ENCODE results near the gene SINHCAF.

Gene SINHCAF

DNA sequence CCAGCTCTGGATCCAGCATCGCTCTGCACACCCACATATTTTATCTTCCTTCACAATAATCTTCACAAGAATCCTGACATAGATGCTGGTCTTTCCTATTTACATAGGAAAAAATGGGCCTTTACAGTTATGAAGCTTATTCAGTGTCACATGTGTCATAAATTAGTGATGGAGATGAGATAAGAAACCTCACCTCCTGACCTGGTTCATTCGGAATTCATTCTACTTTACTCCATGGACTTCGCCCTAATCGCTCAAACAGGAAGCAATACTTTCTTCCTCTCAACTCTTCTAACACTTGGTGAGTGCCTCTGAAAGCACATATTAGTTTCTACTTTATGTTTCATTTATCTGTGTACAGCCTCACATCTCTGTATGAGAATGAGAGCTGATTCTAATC lies 12.0 kb upstream of the SINHCAF start:
- no peak for DNase-seq (ENCODE audit: low read depth in 2 of 2)

DNA sequence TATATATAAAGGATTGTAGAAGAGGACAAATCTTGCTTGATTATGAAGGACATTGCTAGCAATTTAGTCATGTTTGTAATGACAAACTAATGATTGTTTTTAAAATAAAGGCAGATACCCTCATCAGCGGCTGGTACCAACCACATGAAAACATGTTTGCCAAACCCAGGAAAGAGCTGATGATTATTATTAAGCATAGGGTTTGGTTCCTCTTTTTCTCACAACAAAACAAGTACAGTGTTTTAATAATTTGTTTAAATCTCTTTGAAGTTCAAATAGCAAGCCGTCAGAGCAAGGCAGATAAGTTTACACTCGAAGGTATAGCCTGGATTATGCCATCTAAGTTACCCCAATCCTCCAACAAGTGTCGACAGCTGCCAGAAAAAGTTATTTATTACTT lies 5.3 kb upstream of the SINHCAF start:
- DNase-seq (ENCODE audit: low read depth in 2 of 2), result no peak

DNA sequence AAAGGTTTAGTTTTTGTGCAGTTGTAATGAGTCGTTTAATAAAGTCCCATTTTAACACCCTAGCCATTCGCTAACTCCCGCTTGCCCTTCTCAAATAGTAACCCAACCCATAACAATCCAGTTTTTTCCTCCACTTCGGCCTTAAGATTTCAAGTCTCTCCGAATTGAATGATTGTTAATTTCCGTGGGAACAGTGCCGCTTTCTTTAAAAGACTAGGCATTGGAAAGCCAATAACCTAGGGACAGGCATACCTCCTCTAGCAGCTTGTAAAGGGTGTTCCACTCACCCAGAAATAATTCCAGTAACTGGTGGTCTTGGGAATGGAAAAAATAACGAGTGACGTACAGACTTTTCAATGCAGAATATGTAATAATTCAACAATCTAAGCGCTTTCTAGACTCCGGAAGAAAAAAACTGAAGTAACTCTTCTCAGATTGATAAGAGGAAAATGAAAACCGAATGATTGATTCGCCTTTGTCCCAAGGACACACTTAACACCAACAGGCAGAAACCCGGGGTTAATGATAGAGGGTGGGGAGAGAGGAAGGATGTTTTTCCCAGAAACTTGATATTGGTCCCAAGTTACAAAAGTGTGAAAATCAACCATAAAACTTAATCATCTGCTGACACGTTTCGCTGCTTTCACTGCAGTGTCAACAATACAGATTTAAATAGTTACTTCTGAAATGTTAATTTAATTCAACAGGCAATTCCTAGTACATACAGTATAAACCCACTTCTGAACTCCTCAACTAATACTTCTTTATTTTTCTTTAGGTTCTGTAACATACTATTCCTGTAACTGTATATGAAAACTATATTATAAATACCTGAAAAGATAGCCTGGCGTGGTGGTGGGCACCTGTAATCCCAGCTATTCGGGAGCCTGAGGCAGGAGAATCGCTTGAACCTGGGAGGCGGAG lies 1.0 kb upstream of the SINHCAF start:
- no peak for DNase-seq (ENCODE audit: low read depth in 2 of 2)

GRCh38 chr12:31325524-31325875 lies 450 bp downstream of the SINHCAF start:
- peak; percentile 3 to 7 for DNase-seq (ENCODE audit: low read depth in 2 of 2)

DNA sequence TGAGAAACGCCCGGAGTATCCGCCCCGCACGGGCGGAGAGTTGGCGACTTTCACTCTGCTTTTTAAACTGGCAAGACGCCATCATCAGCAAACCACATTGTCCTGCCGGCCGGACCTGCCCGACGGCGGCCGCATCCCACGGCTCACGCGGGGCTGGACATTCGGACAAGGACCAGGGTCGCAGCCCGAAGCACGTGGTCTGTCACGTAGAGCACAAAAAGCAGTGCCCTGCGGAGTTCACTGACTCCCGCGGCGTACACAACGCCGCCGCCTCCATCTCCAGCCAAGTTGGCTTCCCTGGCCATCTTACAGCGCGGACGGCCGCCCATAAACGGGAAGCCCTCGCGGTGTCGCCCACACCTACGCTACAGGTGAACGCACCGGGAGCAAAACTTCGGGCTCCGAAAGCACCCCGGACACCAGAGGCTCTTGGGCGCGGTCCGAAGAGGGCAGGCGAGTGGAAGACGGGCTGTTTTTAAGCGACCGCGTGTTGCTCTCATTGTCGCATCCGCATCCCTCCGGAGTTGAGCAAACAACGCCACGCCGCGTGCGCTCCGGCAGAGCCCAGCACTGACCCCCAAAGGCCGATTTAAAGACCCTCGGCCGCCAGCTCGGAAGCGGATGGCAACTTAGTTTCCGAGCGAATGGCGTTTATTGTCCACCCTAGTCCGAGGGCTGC lies 966 bp downstream of the SINHCAF start:
- peak; percentile 6 to 24 for DNase-seq (ENCODE audit: low read depth in 2 of 2)

- peak; percentile 39 to 51 for DNase-seq (ENCODE audit: low read depth in 2 of 2)
Observed at GRCh38 chr12:31324116-31324844, 1.7 kb downstream of the SINHCAF start.

DNA sequence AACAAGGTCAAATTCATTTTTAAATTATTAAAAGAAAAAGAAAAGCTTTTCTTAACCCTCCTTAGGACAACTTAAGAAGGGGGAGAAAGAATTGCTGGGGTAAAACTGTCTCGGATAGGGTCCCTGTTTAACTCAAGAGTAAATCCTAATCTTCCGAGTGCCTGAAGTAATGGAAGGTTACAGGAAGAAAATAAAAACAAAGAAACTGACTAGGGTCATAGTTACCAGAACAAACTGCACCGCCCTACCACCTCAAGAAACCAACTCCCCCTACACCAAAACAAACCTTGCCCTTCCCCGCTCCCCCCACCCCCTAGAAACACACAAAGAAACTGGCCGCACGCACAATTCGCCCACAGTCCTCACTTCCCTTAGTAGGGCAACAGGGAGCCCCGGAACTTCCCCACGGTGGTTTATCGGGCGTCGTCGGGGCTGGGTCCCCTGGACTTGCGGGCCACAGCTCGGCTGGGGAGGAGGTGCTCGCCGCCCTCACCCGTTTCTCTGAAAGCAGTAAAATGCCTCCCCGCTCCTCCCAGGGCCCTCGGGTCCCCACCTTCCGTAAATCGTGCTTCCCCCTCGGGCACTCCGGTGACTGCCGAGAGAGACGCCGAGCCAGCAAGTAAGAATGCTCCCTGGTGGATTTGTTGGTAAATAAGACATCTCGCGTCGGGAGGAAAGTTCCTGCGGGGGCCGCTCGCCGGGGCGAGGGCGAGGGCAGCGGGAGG lies 2.4 kb downstream of the SINHCAF start:
- DNase-seq (ENCODE audit: low read depth in 2 of 2), result peak; percentile 16 to 17

GRCh38 chr12:31322801-31323207 lies 3.1 kb downstream of the SINHCAF start:
- no peak for DNase-seq (ENCODE audit: low read depth in 2 of 2)

- no peak for DNase-seq (ENCODE audit: low read depth in 2 of 2)
Observed at GRCh38 chr12:31321897-31322228, 4.1 kb downstream of the SINHCAF start.

- DNase-seq (ENCODE audit: low read depth in 2 of 2), result no peak
Observed at GRCh38 chr12:31321186-31321896, 4.6 kb downstream of the SINHCAF start.

DNA sequence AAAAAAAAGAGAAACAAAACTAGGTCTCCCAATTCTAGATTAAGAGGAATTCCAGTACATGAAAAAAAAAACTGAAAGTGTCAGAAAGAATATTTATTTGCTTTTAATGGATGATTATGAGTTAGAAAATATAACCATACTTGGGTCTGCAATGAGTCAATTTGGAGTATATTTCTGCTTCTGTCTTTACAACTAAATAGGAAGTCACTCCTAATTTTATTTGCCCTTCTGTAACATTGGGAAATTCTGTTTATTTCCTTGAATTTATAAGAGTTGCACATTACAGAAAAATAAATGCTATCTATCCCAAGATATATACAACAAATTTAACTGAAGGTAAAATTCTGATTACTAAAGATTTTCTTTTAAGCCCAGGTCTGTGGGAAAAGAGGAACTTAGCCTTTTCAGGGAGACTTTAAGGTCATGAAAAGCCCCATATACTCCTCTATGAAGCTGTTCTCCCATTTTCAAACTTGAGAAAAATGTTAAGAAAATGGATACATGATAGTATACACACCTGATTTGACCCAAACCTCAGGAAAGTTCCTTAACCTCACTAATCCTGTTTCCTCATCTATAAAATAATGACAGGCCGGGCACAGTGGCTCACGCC lies 7.2 kb downstream of the SINHCAF start:
- DNase-seq (ENCODE audit: low read depth in 2 of 2), result no peak

DNA sequence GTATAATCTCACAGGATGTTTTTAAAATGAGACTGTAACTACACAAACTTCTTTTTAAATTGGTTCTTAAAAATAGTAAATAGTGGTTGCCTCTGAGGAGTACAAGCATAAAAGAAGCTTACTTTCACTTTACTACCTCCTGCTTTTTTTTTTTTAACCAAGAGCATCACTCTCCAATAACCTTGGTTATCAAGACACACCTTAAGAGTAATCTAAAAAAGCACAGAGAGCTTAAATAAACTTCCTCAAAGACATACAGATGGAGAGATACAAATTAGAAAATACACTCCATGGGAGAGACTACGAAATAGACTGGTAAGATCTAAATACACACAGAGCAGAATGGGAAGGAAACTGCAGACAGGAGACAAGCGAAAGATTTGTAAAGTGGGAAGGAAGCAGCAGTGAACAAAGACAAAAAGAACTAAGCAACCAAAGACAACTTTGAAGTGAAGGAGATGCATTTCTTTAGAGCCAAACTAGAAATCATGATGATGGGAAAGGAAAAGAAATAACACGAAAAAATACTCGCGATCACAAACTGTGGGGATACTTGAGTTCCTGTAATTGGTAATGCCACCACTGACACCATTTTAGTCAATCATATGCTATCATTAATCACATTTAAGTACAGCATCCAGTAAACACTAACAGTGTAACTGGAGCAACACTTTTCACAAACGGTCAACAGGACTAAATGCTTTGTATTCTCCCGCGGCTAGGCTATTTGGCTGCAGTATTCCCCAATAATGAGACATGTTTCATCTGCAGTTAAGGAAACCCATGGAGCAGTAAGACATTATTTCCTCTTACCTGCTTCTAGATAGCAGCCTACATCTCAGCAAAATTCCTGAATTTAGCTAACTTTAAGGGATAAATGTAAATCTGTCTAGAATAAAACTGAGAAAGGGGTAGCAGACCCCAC lies 8.2 kb downstream of the SINHCAF start:
- DNase-seq (ENCODE audit: low read depth in 2 of 2), result no peak

- DNase-seq (ENCODE audit: low read depth in 2 of 2), result no peak
Observed at GRCh38 chr12:31316891-31317290, 9.1 kb downstream of the SINHCAF start.

DNA sequence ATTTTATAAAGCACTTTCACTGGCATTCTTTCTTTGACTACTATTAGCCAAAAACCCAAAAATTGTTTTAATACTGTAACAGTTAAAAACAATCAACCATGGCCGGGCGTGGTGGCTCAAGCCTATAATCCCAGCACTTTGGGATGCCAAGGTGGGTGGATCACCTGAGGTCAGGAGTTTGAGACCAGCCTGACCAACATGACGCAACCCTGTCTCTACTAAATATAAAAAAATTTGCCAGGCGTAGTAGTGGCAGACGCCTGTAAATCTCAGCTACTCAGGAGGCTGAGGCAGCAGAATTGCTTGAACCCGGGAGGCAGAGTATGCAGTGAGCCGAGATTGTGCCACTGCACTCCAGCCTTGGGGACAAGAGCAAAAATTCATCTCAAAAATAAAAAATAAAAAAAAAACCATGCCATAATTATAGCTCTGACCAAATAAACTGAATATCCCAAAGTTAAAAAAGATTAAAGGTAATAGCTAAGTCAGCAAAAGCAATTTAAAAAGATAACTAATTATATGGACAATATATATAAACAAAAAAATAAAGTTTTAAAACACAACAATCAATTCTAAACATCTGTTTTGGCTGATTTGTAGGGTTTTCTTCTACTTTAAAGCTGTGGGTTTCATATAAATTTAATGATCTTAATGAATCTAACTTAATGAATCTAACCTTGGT lies 10.0 kb downstream of the SINHCAF start:
- DNase-seq (ENCODE audit: low read depth in 2 of 2), result no peak

DNA sequence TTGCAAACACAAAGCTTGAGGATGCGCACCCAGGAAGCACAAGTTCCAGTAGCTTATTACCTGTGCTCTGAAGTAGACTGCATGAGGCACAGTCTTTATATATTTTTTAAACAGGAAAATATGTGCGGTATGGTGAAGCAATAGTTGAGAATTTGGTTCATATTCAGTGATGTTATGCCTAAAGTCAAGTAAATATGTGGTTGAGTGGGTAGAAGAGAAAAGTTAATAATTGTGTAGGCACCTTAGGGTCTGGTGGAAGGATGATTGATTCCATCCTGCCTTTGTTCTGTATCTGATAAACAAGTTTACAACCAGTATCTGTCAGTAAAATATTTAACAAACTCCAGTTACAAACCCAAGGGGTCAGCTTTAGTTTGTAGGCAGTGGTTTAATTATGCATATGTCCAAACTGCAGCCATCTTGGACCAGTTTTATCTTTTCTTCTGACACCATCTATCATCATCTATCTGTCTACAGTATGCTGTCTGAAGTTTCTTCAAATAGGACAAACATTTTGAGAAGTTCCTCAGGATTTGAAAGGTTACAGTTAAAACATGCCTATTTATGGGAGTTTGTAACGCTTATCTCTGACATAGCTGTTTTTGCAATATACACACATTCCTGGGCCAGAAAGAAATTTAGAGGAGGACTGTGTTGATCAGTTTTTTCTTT lies 10.8 kb downstream of the SINHCAF start:
- no peak for DNase-seq (ENCODE audit: low read depth in 2 of 2)

DNA sequence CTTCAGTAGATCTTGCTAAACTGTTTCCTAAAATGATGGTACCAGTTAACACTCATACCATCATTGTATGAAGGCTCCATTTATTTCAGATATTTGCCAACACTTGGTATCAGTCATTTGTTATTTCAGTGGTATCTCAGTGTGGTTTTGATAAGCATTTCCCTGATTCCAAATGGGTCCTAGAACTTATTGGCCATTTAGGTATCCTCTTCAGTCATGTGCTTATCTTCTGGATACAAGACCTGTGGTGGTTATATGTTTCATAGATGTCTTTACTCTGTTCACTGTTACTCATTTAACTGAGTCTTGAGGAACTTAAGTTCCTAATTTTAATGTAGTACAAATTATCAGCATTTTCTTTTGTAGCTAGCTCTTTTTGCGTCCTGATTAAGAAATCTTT lies 13.5 kb downstream of the SINHCAF start:
- no peak for DNase-seq (ENCODE audit: low read depth in 2 of 2)

- no peak for DNase-seq (ENCODE audit: low read depth in 2 of 2)
Observed at GRCh38 chr12:31311634-31312258, 14.2 kb downstream of the SINHCAF start.

- DNase-seq (ENCODE audit: low read depth in 2 of 2), result no peak
Observed at GRCh38 chr12:31310488-31310887, 15.5 kb downstream of the SINHCAF start.

Data from activated CD8-positive, alpha-beta memory T cell treated with anti-CD3 and anti-CD28 coated beads for 4 hours (primary cell).